SK-N-SH (cell line): Measurements from ENCODE around the gene ZMYM1. TPM values are rescaled to one million over a fixed set of nuclear protein-coding genes. Genes with fewer than 3 reads are reported as not detected.
A peak's percentile ranks its signal among the peaks of the same experiment; 100 is the strongest.

ENCODE experiments used
- CTCF ChIA-PET: fragments of 300-600, 350-600 bp; formaldehyde crosslinking; extraction: SDS; loops from one replicate; lab custom pipeline; 2021; lab: Yijun Ruan, JAX
- POLR2A ChIA-PET: fragments of 350-600 bp; sonication (Branson Sonifier 250); formaldehyde crosslinking; extraction: SDS; loops from one replicate; lab custom pipeline; 2020; ENCODE audit warnings: antibody characterized with exemption, inconsistent platforms; lab: Yijun Ruan, JAX
- DNase-seq: peaks from one replicate; pipeline ENCODE4 v3.0.0; 2012
- H2AFZ ChIP-seq: fragments of 200-600 bp; sonication (generic); 2 replicates; pipeline ENCODE4 v1.8.1; 2016; ENCODE audit warnings: antibody characterized with exemption, mild to moderate bottlenecking, low read depth
- H3F3A ChIP-seq: fragments of 200-600 bp; sonication (generic); replicated peaks from 2 replicates; pipeline ENCODE3; 2016; ENCODE audit warnings: antibody characterized with exemption, mild to moderate bottlenecking; ENCODE audit not compliant: insufficient read depth
- H3K27ac ChIP-seq, 2 experiments: fragments of 200-500 bp in 1 of 2; fragments of 200-600 bp in 1 of 2; sonication (Bioruptor generic) in 1 of 2; sonication (generic), shearing (Covaris generic) in 1 of 2; 2 replicates each; pipeline versions ENCODE4 v1.5.1 to v1.6.1; 2014 to 2016; ENCODE audit warnings: low read depth in 2 of 2, inconsistent platforms in 1 of 2, low read length in 1 of 2, mild to moderate bottlenecking in 1 of 2, mixed read lengths in 1 of 2
- H3K27me3 ChIP-seq: fragments of 200-600 bp; sonication (generic), shearing (Covaris generic); 2 replicates; pipeline ENCODE4 v1.6.1; 2016; ENCODE audit warnings: mixed run types; ENCODE audit not compliant: insufficient read depth
- H3K36me3 ChIP-seq, 2 experiments: fragments of 200-500 bp in 1 of 2; fragments of 200-600 bp in 1 of 2; sonication (Bioruptor generic) in 1 of 2; sonication (generic) in 1 of 2; replicated peaks in 1 of 2; 2 replicates each; pipeline versions ENCODE3 to v1.5.1; 2014 to 2016; ENCODE audit warnings: low read length in 1 of 2, mild to moderate bottlenecking in 1 of 2; ENCODE audit not compliant: insufficient read depth in 2 of 2, control insufficient read depth in 1 of 2
- H3K4me1 ChIP-seq, 2 experiments: fragments of 200-500 bp in 1 of 2; fragments of 200-600 bp in 1 of 2; sonication (Bioruptor generic) in 1 of 2; sonication (generic), shearing (Covaris generic) in 1 of 2; 2 replicates each; pipeline versions ENCODE4 v1.5.1 to v1.6.1; 2014 to 2016; ENCODE audit warnings: low read depth in 1 of 2, low read length in 1 of 2, mixed run types in 1 of 2; ENCODE audit not compliant: insufficient read depth in 2 of 2, control insufficient read depth in 1 of 2
- H3K4me2 ChIP-seq: fragments of 200-600 bp; sonication (generic), shearing (Covaris generic); 2 replicates; pipeline ENCODE4 v1.6.1; 2017; ENCODE audit warnings: mixed run types
- H3K4me3 ChIP-seq, 2 experiments: fragments of 200-500 bp in 1 of 2; fragments of 200-600 bp in 1 of 2; sonication (Bioruptor generic) in 1 of 2; sonication (generic), shearing (Covaris generic) in 1 of 2; 2 replicates each; pipeline versions ENCODE4 v1.5.1 to v1.8.1; 2014 to 2016; ENCODE audit warnings: low read depth in 2 of 2, inconsistent platforms in 1 of 2, low read length in 1 of 2, mild to moderate bottlenecking in 1 of 2, mixed read lengths in 1 of 2, moderate library complexity in 1 of 2
- H3K79me2 ChIP-seq: fragments of 200-600 bp; sonication (generic); 2 replicates; pipeline ENCODE4 v1.8.1; 2017; ENCODE audit warnings: mild to moderate bottlenecking; ENCODE audit not compliant: insufficient read depth
- H3K9ac ChIP-seq: fragments of 200-600 bp; sonication (generic); 2 replicates; pipeline ENCODE4 v1.6.1; 2017; ENCODE audit warnings: mixed run types
- H3K9me2 ChIP-seq: fragments of 200-600 bp; sonication (generic); 2 replicates; pipeline ENCODE4 v1.6.1; 2017; ENCODE audit warnings: mixed run types
- H3K9me3 ChIP-seq: fragments of 200-600 bp; sonication (generic); 2 replicates; pipeline ENCODE4 v1.6.1; 2017; ENCODE audit warnings: mixed run types, mild to moderate bottlenecking, moderate library complexity
- H4K20me1 ChIP-seq: fragments of 200-600 bp; sonication (generic); 2 replicates; pipeline ENCODE4 v1.6.1; 2017; ENCODE audit warnings: mild to moderate bottlenecking, mixed run types; ENCODE audit not compliant: insufficient read depth
- CHD2 ChIP-seq: fragments of 150-350 bp; IDR thresholded peaks from 2 replicates; pipeline ENCODE4 v1.6.1; 2018; ENCODE audit warnings: low read length; ENCODE audit not compliant: partially characterized antibody
- ELF1 ChIP-seq: IDR thresholded peaks from 2 replicates; pipeline ENCODE4 v1.4.0; 2012
- EP300 ChIP-seq, 2 experiments: IDR thresholded peaks; 2 replicates each; pipeline versions ENCODE4 v1.4.0 to v1.6.1; 2012; ENCODE audit warnings: borderline replicate concordance in 1 of 2, low read depth in 1 of 2, low read length in 1 of 2
- FOXJ3 ChIP-seq: sonication (generic); formaldehyde crosslinking; IDR thresholded peaks from 2 replicates; pipeline ENCODE4 v1.5.1; 2020; ENCODE audit warnings: mild to moderate bottlenecking, missing genetic modification reagents
- FOXM1 ChIP-seq: IDR thresholded peaks from 2 replicates; pipeline ENCODE4 v1.4.0; 2012; ENCODE audit warnings: low read depth, mild to moderate bottlenecking
- IRF3 ChIP-seq: fragments of 150-350 bp; IDR thresholded peaks from 2 replicates; pipeline ENCODE4 v1.6.1; 2016; ENCODE audit warnings: mild to moderate bottlenecking, low read depth, low read length
- JUND ChIP-seq: IDR thresholded peaks from 2 replicates; pipeline ENCODE4 v1.4.0; 2012
- MAX ChIP-seq: IDR thresholded peaks from 2 replicates; pipeline ENCODE4 v1.4.0; 2012; ENCODE audit warnings: low read depth
- MEF2A ChIP-seq: IDR thresholded peaks from 2 replicates; pipeline ENCODE4 v1.4.0; 2012; ENCODE audit warnings: low read depth, borderline replicate concordance
- NRF1 ChIP-seq: IDR thresholded peaks from 2 replicates; pipeline ENCODE4 v1.6.1; 2012; ENCODE audit warnings: low read depth, mild to moderate bottlenecking, low read length
- PBX3 ChIP-seq: IDR thresholded peaks from 2 replicates; pipeline ENCODE4; 2012
- POLR2AphosphoS5 ChIP-seq: IDR thresholded peaks from 2 replicates; pipeline ENCODE4 v1.6.1; 2012; ENCODE audit warnings: low read depth, low read length
- RAD21 ChIP-seq: IDR thresholded peaks from 2 replicates; pipeline ENCODE4 v1.6.1; 2012; ENCODE audit warnings: mild to moderate bottlenecking, low read length
- RCOR1 ChIP-seq: fragments of 150-350 bp; IDR thresholded peaks from 2 replicates; pipeline ENCODE4 v1.6.1; 2017; ENCODE audit warnings: antibody characterized with exemption, low read length
- REST ChIP-seq: IDR thresholded peaks from 2 replicates; pipeline ENCODE4 v1.6.1; 2012; ENCODE audit warnings: mild to moderate bottlenecking, low read depth, low read length, moderate library complexity
- RFX5 ChIP-seq: IDR thresholded peaks from 2 replicates; pipeline ENCODE4 v1.6.1; 2012; ENCODE audit warnings: mild to moderate bottlenecking, improper control_type of control experiment, low read length
- RXRA ChIP-seq: IDR thresholded peaks from 2 replicates; pipeline ENCODE4 v1.4.0; 2012; ENCODE audit warnings: low read depth, mild to moderate bottlenecking, borderline replicate concordance
- SMC3 ChIP-seq: IDR thresholded peaks from 2 replicates; pipeline ENCODE4 v1.6.1; 2012; ENCODE audit warnings: low read depth, low read length, improper control_type of control experiment
- TAF1 ChIP-seq: IDR thresholded peaks from 2 replicates; pipeline ENCODE4 v1.6.1; 2012; ENCODE audit warnings: low read depth, mild to moderate bottlenecking, low read length, moderate library complexity, borderline replicate concordance
- TCF12 ChIP-seq: IDR thresholded peaks from 2 replicates; pipeline ENCODE4 v1.4.0; 2012
- TEAD4 ChIP-seq: IDR thresholded peaks from 2 replicates; pipeline ENCODE4 v1.4.0; 2012; ENCODE audit warnings: mild to moderate bottlenecking, borderline replicate concordance; ENCODE audit not compliant: insufficient read depth
- WGBS: methylation state at CpG from one replicate; pipeline ENCODE4 v1.1.6; 2017; ENCODE audit warnings: low lambda C conversion rate; 5-methylcytosine and 5-hydroxymethylcytosine counted together
- polyA plus RNA-seq, 3 experiments: library from polyadenylated mRNA; depleted of rRNA; stranded (reverse); fragments of >200 nt; gene quantifications; 2 replicates each; pipeline ENCODE4 v1.2.3, GENCODE V29; 2012
- TF ChIP-seq, protein P1 (sequence below): fragments of 150-350 bp; IDR thresholded peaks from 2 replicates; pipeline ENCODE4 v1.6.1; 2017; ENCODE audit warnings: antibody characterized with exemption, low read length, low read depth, borderline replicate concordance
- TF ChIP-seq, protein P2 (sequence below): IDR thresholded peaks from 2 replicates; pipeline ENCODE4 v1.4.0; 2012; ENCODE audit warnings: low read depth, borderline replicate concordance
- TF ChIP-seq, protein P3 (sequence below): fragments of 200-600 bp; sonication (generic); IDR thresholded peaks from 2 replicates; pipeline ENCODE4 v1.6.1; 2017; ENCODE audit warnings: antibody characterized with exemption, mild to moderate bottlenecking, moderate library complexity

Gene ZMYM1
- polyA plus RNA-seq, 1 of the 3 experiments (the other 2 are of a cell fraction): 4.1 TPM

DNA sequence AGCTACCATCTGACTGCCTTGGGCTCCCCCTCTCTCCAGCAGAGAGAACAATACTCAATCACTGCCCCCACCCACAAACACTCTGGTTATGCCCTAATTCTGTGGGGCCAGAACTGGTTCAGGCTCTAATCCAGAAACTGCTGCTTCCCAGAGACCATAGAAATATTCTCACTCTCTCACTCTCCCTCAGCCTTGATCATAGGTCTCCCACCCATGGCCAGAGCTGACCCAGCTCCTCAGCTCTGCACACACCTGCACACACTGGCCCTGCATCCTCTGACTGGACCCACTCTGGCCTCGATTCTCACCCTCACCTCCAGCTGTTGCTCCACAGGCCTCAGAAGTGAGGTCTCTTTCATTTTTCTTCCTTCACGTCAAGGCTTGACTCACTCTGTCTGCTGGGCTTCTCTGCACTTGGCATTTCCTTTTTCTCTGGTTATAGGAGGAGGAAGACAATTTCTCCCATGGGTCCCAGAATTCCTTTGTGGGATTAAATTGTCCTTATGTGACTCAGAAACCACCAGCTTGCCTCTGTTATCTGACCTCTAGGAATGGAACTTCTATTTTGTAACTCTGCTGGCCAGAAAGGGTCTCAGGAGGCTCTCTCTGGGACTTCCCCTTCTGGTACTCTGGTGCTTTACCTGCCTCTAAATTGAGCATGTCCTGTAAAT lies 31.9 kb upstream of the ZMYM1 start:
- ChIA-PET POLR2A (no interaction called here), CTCF (interaction anchor here (1.1 kb wide), 1 partner anchor 15 kb away, joined by 3 read pairs; no protein-coding TSS in a partner anchor)
- Histone ChIP-seq H3K36me3 (no peaks in the 10 kb centered on the region), H3K4me3 (peak overlapping the region in 1 of 2 experiments; percentile 14; a peak in 1 of 4 replicates), H4K20me1 (no peaks in the 10 kb centered on the region), H3K4me2 (peak overlapping the region; percentile 53), H3K79me2 (no peaks in the 10 kb centered on the region), H3K27ac (peak overlapping the region in 1 of 2 experiments; percentile 87; a peak in 2 of 4 replicates), H3K9me3 (no peaks in the 10 kb centered on the region), H3K9me2 (no peaks in the 10 kb centered on the region), H3K9ac (peak overlapping the region; percentile 53; the same call in 1 of the 2 replicates), H3K27me3 (no peaks in the 10 kb centered on the region), H2AFZ (peak overlapping the region; percentile 70), H3K4me1 (peaks cover 0 to 16% of the 10 kb centered on the region in 2 experiments; a peak in 1 of 4 replicates), H3F3A (no peaks in the 10 kb centered on the region)
- 19% methylated on average over 2 of the region's 2 CpGs for WGBS
- no peak for DNase-seq
- TF ChIP-seq, protein P1, sequence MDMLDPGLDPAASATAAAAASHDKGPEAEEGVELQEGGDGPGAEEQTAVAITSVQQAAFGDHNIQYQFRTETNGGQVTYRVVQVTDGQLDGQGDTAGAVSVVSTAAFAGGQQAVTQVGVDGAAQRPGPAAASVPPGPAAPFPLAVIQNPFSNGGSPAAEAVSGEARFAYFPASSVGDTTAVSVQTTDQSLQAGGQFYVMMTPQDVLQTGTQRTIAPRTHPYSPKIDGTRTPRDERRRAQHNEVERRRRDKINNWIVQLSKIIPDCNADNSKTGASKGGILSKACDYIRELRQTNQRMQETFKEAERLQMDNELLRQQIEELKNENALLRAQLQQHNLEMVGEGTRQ: no peak
- TF ChIP-seq JUND: peak; percentile 66
- no peak for TF ChIP-seq NRF1
- TF ChIP-seq MAX: peak; percentile 50; the same call in 1 of the 2 replicates
- TF ChIP-seq RAD21: no peak
- peak in 1 of 2 experiments; percentile 49; a peak in 1 of 4 replicates for TF ChIP-seq EP300 (IDR thresholded peaks at IDR 0.05; ENCODE audit: borderline replicate concordance in 1 of 2, low read depth in 1 of 2, low read length in 1 of 2)
- no peak for TF ChIP-seq TAF1
- peak; percentile 78 for TF ChIP-seq TCF12
- peak; percentile 65 for TF ChIP-seq PBX3
- no peak for TF ChIP-seq FOXJ3
- TF ChIP-seq, protein P2, sequence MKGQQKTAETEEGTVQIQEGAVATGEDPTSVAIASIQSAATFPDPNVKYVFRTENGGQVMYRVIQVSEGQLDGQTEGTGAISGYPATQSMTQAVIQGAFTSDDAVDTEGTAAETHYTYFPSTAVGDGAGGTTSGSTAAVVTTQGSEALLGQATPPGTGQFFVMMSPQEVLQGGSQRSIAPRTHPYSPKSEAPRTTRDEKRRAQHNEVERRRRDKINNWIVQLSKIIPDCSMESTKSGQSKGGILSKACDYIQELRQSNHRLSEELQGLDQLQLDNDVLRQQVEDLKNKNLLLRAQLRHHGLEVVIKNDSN: no peak
- TF ChIP-seq MEF2A: no peak
- no peak for TF ChIP-seq FOXM1
- no peak; the same call in 1 of the 2 replicates for TF ChIP-seq POLR2AphosphoS5
- TF ChIP-seq, protein P3, sequence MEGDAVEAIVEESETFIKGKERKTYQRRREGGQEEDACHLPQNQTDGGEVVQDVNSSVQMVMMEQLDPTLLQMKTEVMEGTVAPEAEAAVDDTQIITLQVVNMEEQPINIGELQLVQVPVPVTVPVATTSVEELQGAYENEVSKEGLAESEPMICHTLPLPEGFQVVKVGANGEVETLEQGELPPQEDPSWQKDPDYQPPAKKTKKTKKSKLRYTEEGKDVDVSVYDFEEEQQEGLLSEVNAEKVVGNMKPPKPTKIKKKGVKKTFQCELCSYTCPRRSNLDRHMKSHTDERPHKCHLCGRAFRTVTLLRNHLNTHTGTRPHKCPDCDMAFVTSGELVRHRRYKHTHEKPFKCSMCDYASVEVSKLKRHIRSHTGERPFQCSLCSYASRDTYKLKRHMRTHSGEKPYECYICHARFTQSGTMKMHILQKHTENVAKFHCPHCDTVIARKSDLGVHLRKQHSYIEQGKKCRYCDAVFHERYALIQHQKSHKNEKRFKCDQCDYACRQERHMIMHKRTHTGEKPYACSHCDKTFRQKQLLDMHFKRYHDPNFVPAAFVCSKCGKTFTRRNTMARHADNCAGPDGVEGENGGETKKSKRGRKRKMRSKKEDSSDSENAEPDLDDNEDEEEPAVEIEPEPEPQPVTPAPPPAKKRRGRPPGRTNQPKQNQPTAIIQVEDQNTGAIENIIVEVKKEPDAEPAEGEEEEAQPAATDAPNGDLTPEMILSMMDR: no peak
- no peak for TF ChIP-seq IRF3
- TF ChIP-seq REST: 0 out of 2 replicates have a peak, but pooled peaks have one; percentile 31
- TF ChIP-seq CHD2: no peak
- TF ChIP-seq SMC3: no peak
- peak; percentile 59; the same call in 1 of the 2 replicates for TF ChIP-seq RXRA
- TF ChIP-seq TEAD4: peak; percentile 43; the same call in 1 of the 2 replicates
- no peak for TF ChIP-seq RCOR1
- TF ChIP-seq RFX5: no peak
- TF ChIP-seq ELF1: no peak
